Stimulated activated CD8-positive, alpha-beta memory T cell treated with anti-CD3 and anti-CD28 coated beads, Interleukin-7, amount 100 ng/mL, for 24 hours (primary cell): Measurements from ENCODE around the gene MRPS15.

Source experiments
- DNase-seq: peaks from one replicate; pipeline ENCODE4 v3.0.0-alpha.2; 2020; ENCODE audit warnings: low read depth

Gene MRPS15

DNA sequence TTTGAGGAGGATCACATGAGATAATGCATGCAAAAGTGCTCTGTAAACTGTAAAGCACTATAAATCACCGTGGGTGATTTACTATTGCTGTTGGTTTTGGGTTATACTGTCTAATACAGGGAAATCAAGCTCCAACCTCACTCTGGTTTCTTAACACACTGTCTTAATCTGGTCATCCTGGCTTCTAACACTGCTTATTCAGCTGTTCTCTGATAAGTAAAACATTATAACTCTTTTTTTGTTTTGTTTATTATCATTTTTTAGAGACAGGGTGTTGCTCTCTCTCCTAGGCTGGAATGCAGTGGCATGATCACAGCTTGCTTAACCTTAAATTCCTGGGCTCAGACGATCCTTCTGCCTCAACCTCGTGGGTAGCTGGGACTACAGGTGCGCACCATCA, 44.6 kb downstream of the MRPS15 start:
- no peak for DNase-seq

DNA sequence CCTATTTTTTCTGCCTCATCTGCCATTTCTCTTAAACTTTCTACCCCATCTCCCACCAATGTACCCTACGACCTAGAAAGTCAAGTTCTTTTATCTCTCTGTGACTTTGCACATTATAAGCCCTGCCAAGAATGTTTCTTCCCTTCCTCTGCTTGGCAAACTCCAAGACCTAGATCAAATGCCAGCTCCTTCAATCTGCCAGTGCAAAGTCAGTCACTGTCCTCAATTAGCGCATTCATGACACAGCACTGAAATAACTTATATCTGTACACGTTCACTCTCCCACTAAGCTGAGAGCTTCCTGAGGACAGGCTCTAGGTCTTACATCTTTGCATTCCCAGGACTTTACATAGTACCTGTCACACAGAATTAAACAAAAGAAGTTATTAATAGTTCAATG, 45.0 kb downstream of the MRPS15 start:
- DNase-seq, result no peak

DNA sequence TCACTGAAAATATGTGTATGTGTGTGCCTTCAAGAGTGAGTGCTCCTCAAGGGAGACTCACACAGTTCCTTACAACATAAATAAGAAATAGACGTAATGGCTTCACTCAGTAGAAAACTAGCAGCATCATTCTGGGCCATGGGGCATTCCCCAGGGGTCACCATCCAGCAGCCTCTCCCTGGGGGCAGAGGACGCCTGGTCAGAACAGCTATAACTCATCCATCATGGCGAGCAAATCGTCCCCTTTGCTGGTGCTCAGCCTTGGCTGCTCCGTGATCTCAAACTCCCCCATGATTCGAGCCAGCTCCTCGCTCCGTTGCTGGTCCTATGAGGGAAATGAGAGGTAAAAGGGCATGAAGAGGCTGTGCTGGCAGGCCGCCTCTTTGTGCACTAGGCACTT, 46.3 kb downstream of the MRPS15 start:
- DNase-seq, result no peak

DNA sequence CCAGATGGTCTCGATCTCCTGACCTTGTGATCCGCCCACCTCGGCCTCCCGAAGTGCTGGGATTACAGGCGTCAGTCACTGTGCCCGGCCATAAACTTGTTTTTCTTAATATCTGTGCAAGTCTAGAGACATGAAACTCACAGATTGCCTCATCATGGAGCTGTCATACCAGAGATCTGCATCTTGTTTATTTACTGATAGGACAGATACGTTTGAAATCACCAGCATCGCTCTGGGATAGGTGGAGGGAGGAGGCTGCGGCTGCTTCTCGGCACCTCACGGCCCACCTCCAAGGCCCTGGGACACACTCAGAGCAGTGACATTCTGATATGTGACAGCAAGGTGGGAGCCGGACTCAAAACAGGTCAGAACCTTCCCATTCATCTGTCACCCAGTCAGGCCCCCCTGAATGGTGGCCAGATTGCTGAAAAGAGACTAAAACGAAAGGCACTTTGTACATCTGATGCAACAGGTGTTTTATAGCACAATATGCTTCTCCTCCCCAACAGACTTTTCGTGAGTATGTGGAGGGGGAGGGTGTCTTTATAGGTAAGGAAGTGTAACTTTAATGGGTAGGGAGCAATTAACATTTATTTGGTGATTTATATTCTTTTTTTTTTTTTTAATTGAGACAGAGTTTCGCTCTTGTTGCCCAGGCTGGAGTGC, 48.4 kb downstream of the MRPS15 start:
- no peak for DNase-seq

DNA sequence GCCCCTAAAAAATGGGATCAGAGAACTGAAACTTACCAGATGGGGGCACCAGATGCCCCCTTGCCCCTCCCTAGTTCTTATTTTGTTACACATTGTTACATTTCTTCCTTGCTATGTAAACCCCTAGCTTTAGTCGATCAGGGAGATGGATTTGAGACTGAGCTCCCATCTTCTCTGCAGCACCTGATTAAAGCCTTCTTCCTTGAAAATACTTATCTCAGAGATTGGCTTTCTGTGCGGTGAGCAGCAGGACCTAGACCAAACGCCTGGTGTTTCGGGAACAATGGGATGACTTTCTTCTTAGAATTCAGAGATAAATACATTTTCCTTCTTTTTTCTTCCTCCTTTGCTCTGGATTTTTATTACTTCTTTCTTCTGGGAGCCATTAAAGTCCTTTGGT, 49.8 kb downstream of the MRPS15 start:
- no peak for DNase-seq

DNA sequence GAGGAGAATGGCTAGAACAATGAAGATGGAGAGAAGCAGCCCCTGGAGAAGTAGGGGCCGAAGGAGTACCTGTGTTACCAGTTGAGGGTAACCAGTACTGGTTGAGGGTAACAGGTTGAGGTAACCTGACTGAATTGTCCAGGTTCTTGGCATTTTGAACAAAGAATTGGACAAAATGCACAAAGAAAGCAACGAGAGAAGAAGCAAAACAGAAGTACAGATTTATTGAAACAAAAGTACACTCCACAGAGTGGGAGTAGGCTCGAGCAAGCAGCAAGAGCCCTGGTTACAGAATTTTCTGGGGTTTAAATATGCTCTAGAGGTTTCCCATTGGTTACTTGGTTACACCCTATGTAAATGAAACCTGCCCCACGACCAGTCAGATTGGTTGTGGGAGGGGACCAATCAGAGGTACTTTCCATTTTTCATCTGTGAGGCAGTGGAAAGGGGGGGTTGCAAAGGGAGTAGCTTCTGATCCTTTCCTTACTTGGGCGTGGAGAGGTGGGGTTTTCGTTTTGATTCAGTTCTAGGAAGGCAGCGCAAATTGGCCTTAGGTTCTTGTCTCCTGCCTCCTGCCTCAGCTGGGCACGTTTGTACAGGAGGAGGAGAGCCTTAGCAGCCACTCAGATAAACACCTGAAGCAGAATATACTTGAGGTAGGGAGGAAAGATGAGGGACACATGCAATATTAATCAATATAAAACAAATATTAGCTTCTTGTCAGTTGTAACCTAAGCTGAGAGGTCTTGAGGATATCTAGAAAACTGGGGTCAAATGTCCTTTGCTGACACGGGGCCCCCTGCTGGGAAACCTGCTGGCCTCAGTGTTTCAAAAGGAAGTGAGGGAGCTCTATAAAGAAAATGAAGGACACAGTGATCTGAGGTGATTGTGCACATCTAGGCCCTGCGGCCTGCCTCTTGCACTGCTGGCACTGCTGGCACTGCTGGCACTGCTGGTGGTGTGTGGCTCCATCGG, 52.2 kb downstream of the MRPS15 start:
- no peak for DNase-seq

DNA sequence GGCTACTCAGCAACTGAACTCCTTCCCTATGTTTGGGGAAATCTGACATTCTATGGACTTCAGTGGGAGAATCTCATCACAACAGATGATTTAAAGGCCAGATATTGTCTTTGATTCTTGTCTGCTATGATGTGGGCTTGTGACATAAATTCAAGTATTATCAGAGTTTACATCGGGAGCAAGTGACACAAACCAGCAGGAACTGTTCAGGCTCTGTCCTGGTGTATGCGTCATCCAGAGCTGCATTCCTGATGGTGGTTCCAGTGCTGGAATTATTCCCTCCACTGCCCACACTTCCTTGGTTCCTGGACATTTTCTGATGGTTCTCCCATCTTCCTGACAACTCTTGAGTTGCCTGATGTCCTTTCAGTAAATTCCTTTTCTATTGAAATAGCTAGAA, 55.7 kb downstream of the MRPS15 start:
- DNase-seq, result no peak

DNA sequence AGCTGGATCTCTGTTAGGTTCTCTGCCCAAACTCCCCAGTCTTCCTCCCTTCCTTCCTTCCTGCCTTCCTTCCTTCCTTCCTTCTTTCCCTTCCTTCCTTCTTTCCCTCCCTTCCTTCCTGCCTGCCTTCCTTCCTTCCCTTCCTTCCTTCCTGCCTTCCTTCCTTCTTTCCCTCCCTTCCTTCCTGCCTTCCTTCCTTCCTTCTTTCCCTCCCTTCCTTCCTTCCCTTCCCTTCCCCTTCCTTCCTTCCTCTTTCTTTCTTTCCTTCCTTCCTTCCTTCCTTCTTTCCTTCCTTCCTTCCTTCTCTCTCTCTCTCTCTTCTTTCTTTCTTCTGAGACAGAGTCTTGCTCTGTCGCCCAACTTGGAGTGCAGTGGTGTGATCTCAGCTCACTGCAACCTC, 57.7 kb downstream of the MRPS15 start:
- DNase-seq, result no peak
